GM18526 (cell line): ENCODE results near the gene HP.
"Not testable (repeated sequence)": the region's sequence is repeated elsewhere in the genome, so short reads cannot be mapped to it uniquely, and the experiment has no call there.

ENCODE experiments used
- POLR2A ChIP-seq: IDR thresholded peaks from 3 replicates; pipeline ENCODE4 v1.6.1; 2011; ENCODE audit not compliant: insufficient read length; ENCODE audit errors: extremely low read depth

The HP gene, protein sequence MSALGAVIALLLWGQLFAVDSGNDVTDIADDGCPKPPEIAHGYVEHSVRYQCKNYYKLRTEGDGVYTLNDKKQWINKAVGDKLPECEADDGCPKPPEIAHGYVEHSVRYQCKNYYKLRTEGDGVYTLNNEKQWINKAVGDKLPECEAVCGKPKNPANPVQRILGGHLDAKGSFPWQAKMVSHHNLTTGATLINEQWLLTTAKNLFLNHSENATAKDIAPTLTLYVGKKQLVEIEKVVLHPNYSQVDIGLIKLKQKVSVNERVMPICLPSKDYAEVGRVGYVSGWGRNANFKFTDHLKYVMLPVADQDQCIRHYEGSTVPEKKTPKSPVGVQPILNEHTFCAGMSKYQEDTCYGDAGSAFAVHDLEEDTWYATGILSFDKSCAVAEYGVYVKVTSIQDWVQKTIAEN

DNA sequence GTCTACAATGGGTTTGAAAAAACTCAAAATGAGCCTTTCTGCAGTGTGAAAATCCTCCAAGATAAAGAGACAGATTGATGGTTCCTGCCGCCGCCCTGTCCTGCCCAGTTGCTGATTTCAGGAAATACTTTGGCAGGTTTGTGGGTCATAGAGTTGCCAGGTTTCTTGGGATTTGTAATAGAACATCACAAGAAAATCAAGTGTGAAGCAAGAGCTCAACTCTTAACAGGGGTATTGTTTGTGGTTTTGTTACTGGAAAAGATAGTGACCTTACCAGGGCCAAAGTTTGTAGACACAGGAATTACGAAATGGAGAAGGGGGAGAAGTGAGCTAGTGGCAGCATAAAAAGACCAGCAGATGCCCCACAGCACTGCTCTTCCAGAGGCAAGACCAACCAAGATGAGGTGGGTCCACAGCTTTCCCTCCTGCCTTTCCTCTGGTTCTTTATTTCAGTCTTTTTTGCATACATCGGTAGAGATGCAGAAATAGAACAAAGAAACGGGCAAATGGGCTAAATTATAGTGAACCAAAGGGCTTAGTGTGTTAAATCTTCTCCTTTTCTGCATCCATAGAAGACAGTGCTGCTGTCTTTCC, at the start of gene HP:
Gene HP, plus strand, starts transcription at position 252 of the 594 bp plus-strand sequence. Its CDS starts 148 bp downstream, at position 400.
- TF ChIP-seq POLR2A: not testable (repeated sequence)

DNA sequence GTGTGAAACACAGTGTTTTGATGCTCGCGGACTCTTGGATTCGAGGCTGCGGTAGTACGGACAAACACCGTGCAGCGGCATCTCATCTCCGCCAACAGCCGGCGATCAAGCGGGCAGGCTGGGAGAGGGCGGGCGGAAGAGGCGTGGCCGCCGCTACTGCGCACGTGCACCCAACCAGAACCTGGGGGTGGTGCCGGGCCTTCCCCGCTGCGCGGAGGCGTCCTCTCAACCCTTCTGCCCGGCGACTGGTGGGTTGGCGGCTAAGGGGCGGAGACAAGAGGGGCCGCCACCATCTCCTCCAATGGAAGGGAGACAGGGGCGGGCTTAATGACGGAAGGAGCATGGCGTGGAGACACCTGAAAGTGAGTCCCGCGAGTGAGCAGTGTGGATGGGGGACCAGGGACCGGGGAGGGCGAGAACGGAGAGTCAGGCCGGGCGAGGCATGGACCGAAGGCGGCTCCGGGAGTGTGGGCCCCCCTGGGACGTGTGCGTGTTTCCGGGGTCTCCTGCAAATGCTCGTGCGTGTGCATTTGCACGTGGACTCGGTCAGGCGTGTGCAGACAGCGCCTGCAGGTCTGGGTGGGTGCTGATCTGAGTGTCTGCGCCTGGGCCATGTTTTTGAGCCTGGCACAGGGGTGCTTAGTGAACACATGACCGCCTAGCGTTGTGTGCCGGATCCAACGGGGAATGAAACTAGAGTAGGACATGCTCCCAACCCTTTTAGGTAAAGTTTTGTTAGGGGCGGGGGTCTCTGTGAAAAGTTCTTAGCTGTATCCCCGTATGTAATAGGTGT, 45.7 kb upstream of the HP start, which contains the start of gene DHODH:
Gene DHODH, plus strand, starts transcription at position 321 of the 793 bp plus-strand sequence. Its CDS starts 21 bp downstream, at position 342.
- peak; percentile 82 for TF ChIP-seq POLR2A

DNA sequence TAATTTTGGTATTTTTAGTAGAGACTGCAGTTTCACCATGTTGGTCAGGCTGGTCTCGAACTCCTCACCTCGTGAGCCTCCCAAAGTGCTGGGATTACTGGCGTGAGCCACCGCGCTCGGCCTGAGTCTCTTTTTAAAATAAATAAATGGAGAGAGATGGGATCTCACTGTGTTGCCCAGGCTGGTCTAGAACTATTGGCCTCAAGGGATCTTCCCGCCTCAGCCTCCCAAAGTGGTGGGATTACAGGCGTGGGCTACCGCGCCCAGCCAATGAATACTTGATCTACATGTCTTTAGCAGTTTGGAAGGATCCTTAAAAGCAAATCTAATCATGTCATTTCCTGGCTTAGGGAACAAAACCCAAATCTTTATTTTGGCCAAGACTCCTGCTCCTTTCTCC, 44.5 kb upstream of the HP start:
- no peak for TF ChIP-seq POLR2A

DNA sequence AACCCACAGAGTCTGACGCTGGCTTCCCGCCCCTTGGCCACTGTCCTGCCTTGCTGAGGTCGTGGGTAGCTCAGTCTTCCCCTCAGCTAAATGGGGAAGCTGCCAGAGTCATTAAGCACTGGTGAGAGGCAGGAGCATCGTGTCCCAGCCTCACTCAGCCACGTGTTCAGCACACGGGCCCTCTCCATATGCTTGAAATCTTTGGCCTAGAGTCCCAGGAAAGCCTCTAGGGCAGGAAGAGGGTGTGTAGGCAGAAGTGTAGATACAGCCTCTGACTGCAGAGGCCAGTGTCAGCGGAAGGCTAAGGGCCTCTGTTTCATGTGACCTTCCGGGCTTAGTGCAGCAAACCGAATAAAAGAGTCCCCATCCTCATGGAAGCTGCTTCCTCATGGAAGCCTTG, 41.7 kb upstream of the HP start:
- TF ChIP-seq POLR2A: no peak

DNA sequence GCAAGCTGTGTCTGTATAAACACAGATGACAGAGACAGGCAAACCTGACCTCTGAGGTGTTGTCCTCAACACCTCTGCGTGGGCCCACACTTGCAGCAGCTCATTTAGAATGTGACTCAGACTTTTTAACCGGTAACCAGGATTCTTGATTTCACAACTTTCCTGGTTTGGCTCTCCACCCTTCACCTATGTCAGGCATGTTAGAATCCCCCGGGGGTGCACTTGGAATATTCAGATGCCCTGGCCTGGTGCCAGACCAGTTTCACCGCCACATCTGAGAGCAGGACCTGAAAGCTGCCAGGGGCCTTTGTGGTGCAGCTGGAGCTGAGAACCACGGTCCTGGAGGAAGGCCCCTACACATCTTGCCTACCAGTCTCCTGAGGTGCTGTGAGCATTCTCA, 40.9 kb upstream of the HP start:
- TF ChIP-seq POLR2A: no peak

DNA sequence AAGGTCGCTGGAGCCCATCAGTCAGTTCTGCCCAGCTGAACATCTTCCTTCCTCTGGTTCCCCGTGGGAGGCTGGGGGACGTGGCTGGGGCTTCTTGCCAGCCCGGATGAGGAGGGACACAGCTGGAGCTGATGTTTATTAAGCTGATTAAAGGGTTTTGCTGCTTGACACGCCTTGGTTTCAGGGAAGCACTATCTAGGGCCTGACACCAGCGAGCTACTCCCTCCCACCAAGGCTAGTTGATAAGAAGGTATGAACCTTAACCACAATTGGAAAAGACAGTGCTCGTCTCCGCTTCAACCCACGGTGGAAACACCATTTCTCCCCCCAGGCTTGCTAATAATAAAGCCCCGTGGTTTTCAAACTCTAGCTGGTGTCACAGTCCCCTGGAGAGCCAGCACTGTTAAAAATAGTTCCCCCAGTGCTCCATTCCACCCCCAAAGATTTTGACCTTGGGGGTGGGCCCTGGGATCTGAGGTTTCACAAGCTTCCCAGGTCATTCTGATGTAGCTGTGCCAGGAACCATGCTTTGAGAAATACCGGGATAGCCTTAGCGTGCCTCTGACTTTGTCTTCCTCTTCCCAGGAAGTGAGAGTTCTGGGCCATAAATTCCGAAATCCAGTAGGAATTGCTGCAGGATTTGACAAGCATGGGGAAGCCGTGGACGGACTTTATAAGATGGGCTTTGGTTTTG, 40.3 kb upstream of the HP start:
- no peak for TF ChIP-seq POLR2A

DNA sequence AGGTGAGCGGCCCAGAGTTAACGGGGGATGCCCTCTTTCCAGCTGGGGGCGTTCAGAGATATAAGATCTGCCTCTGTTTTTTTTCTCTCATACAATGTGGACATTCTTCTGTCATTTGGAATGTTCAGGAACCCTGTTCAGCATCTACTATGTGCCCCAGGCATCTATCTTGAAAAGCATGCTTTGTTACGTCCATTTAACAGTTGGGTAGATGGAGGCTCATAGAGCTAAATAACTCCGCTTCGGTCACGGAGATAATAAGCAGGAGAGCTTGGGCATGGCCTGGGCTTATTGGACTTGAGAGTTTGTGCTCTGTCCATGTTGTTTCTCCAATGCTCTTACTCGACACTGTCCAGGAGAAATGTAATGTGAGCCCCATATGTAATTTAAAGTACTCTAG, 39.6 kb upstream of the HP start:
- TF ChIP-seq POLR2A: no peak

DNA sequence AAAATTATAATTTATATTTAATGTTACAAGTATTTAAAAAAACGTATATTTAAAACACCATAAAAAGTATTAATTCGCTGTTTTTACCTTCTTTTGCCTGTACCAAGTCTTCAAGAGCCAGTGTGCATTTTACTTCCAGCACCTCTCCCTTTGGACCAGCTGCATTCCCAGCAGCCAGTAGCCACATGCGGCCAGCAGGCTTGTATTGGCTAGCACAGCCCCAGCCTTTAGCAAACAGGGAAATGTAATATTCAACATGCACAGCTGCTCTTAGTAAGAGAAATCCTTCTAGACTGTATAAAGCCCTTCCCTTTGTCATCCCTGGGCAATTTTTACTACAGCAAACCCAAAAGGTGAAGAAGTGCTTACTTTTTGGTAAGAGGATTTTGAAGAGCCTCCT, 39.2 kb upstream of the HP start:
- no peak for TF ChIP-seq POLR2A

DNA sequence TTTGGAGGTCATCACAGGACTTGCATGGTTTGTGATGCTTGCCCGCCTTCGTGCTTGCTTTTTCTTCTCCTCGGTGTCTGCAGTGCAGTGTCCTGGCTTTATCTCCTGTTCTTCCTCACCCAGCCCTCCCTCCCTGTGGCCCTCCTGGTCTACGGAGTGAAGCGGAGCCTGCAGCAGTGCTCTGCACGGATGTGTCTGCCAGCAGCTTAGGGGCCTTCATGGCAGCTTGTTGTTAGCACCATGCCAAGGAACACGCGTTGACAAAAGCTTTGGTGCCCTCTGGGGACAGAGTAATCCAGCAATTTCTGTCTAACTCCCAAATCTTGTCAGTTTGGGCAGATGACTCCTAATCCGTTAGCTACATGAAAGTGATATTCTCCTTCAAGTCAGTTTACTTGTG, 35.8 kb upstream of the HP start:
- TF ChIP-seq POLR2A: no peak

DNA sequence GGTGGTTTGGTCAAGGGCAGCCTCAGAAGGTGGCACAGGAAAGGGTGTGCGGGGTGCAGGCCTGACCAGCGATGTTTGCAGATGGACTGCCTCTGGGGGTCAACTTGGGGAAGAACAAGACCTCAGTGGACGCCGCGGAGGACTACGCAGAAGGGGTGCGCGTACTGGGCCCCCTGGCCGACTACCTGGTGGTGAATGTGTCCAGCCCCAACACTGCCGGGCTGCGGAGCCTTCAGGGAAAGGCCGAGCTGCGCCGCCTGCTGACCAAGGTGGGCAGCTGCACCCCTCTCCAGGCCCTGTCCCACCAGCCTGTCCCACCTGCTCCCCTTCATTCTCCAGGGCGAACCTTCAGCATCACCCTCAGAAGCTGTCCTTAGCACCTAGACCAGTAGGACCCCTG, 33.3 kb upstream of the HP start:
- TF ChIP-seq POLR2A: no peak

DNA sequence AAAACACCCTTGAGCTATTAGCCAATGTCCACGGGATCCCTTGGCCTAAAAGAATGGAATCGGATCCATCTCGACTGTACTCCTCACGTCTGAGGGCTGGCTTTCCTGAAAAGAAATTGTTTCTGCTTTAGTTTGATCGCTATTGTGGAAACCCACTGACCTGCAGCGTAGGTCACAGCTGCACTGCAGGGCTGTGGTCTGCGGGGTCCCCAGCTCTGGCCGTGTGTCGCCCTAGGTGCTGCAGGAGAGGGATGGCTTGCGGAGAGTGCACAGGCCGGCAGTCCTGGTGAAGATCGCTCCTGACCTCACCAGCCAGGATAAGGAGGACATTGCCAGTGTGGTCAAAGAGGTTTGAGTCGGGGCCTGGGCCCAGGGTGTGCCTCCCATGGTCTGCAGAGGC, 32.2 kb upstream of the HP start:
- TF ChIP-seq POLR2A: no peak

DNA sequence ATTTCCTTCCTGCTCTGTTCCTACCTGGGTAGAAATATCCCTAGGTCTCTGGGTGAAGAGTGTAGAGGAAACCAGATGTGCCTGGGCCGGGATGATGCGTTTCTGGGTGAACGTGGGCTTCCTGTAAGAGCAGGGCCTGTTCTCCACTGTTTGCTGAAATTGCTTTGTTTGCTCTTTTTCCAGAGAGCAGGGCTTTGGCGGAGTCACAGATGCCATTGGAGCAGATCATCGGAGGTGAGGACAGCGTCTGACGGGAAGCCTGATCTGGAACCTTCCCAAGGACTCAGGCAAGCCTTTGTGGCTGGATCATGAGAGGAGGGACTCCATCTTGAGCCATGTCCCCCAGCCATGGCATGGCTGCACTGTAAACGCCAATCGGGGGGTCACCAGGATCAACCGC, 30.3 kb upstream of the HP start:
- TF ChIP-seq POLR2A: no peak

DNA sequence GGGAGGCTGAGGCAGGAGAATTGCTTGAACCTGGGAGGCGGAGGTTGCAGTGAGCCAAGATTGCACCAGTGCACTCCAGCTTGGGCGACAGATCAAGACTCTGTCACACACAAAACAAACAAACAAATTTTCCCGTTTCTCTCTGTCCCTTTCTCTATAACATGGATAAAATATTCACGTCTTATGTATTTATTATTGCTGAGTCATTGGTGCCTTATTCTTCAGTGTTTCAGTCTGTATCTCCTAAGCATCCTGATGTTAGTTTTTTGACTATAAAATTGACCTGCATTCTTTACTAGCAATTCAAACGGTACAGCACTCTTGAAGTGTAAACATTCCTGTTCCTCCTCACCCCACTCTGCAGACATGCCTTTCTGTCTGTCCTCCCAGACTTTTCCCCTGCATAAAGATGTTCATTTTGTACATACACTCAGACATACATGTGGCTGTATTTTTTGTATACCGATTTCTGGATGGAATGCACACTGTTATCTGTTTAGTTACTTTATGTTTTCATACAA, 29.4 kb upstream of the HP start:
- no peak for TF ChIP-seq POLR2A

DNA sequence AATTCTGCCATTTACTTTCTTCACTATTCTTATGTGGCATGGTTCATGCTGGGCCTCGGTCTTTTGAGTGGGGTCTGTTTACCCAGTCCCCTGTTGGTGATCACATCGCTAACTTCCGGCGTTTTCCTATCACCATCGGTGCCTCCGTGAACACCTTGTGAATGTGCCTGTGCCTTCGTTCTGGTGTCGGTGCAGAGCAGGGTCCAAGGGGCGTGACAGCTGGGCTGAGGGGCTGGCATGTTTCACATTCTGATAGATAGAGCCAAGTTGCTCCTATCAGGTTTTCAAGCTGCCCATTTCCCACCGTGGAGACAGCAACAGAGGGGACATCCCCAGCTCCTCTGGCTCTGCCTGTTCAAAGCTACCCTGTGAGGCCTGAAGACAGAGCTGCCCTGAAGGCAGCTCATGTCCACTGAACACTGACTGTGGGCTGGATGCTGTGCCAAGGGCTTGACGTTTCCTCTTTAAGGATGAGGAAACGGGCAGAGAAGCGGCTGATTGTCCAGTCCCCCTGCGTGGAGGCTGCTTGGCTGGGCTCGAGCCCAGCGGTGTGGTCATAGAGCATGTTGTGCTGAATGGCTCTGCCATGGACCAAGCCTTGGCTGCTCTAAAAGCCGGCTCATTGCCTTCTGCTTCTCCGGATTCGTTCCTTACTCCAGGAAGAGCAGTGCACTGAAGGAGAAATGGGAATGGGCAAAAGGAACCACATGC, 28.7 kb upstream of the HP start:
- TF ChIP-seq POLR2A: no peak
